Gastroesophageal sphincter (tissue), 4 donors: ENCODE results near the gene HELZ2. TPM values are rescaled to one million over a fixed set of nuclear protein-coding genes. Genes with fewer than 3 reads are reported as not detected.

Experiments used
- ATAC-seq: fragments of 150-250 bp; one replicate; pipeline ENCODE4 v1.9.1; 2016; ENCODE audit warnings: mild to moderate bottlenecking, moderate library complexity
- H3K27ac ChIP-seq, 4 donors: fragments of 200-600 bp; sonication (generic) in 3 of 4; 1 replicate in 3 of 4; 2 replicates in 1 of 4; pipeline ENCODE4 v1.5.1; 2016 to 2019
- H3K27me3 ChIP-seq: fragments of 200-600 bp; sonication (generic); one replicate; pipeline ENCODE4 v1.5.1; 2019
- H3K36me3 ChIP-seq, 2 donors: fragments of 200-600 bp; sonication (generic); one replicate each; pipeline ENCODE4 v1.5.1; 2019; ENCODE audit warnings: control low read depth in 1 of 2
- H3K4me1 ChIP-seq, 3 donors: fragments of 200-600 bp; sonication (generic); 1 replicate in 2 of 3; 2 replicates in 1 of 3; pipeline ENCODE4 v1.5.1; 2016 to 2019; ENCODE audit warnings: control low read depth in 2 of 3
- H3K4me3 ChIP-seq, 2 donors: fragments of 200-600 bp; sonication (generic); one replicate each; pipeline ENCODE4 v1.5.1; 2019; ENCODE audit warnings: mild to moderate bottlenecking in 1 of 2, moderate library complexity in 1 of 2
- H3K9me3 ChIP-seq, 3 donors: fragments of 200-600 bp; sonication (generic); one replicate each; pipeline ENCODE4 v1.5.1; 2017 to 2019; ENCODE audit warnings: control low read depth in 2 of 3
- CTCF ChIP-seq, 4 experiments: fragments of 200-600 bp in 2 of 4; fragments of 450-650 bp in 2 of 4; sonication (generic) in 1 of 4; IDR thresholded peaks; one replicate each; pipeline ENCODE4 v1.5.1; 2017 to 2019; ENCODE audit warnings: antibody characterized with exemption in 4 of 4, mild to moderate bottlenecking in 2 of 4, moderate library complexity in 2 of 4
- EP300 ChIP-seq: sonication (generic); formaldehyde crosslinking; IDR thresholded peaks from one replicate; pipeline ENCODE4 v1.6.1; 2017; ENCODE audit warnings: antibody characterized with exemption, mild to moderate bottlenecking
- POLR2A ChIP-seq, 2 donors: fragments of 450-650 bp; IDR thresholded peaks; one replicate each; pipeline ENCODE4 v1.6.1; 2017; ENCODE audit warnings: antibody characterized with exemption in 2 of 2, mild to moderate bottlenecking in 2 of 2, moderate library complexity in 1 of 2
- POLR2AphosphoS5 ChIP-seq: sonication (generic); formaldehyde crosslinking; IDR thresholded peaks from one replicate; pipeline ENCODE4 v1.6.1; 2017; ENCODE audit warnings: antibody characterized with exemption
- WGBS, 2 donors: methylation state at CpG; one replicate each; pipeline ENCODE4 v1.1.5; 2018; ENCODE audit warnings: low coverage in 1 of 2; 5-methylcytosine and 5-hydroxymethylcytosine counted together
- total RNA-seq, 4 donors: library from RNA; depleted of rRNA; stranded (reverse); fragments of >200 nt; gene quantifications; one replicate each; pipeline ENCODE4 v1.1.0, GENCODE V29; 2016

Gene HELZ2
- total RNA-seq, 4 donors from 2014 or later: 14.2 to 22.2 (median 20.2) TPM

- no peak for TF ChIP-seq CTCF (IDR thresholded peaks at IDR 0.05)
- no peak for TF ChIP-seq EP300
- TF ChIP-seq POLR2A (IDR thresholded peaks at IDR 0.05): no peak
- TF ChIP-seq POLR2AphosphoS5: no peak
Measured at GRCh38 chr20:63582382-63583063, 8.5 kb upstream of the HELZ2 start.

GRCh38 chr20:63580796-63581461, 6.9 kb upstream of the HELZ2 start:
- WGBS, 2 donors: 30% methylated on average over 2 to 4 of the region's 12 CpGs
- ATAC-seq: no peak
- no peak overlapping the region for H3K4me3 ChIP-seq
- peaks cover 0 to 8% (median 0%) of the 10 kb centered on the region in 3 donors for H3K4me1 ChIP-seq
- no peak for TF ChIP-seq POLR2AphosphoS5
- TF ChIP-seq EP300: no peak
- no peak for TF ChIP-seq POLR2A (IDR thresholded peaks at IDR 0.05)
- TF ChIP-seq CTCF (IDR thresholded peaks at IDR 0.05): no peak
- peaks cover 21% of the 10 kb centered on the region for H3K27me3 ChIP-seq
- H3K9me3 ChIP-seq: no peaks in the 10 kb centered on the region
- H3K36me3 ChIP-seq: no peaks in the 10 kb centered on the region
- no peak overlapping the region for H3K27ac ChIP-seq

More at GRCh38 chr20:63582382-63583063, 8.5 kb upstream of the HELZ2 start:
- no peak overlapping the region for H3K27ac ChIP-seq
- ATAC-seq: no peak
- peaks cover 0 to 10% of the 10 kb centered on the region in 2 donors for H3K36me3 ChIP-seq
- peaks cover 0 to 8% (median 0%) of the 10 kb centered on the region in 3 donors for H3K4me1 ChIP-seq
- no peaks in the 10 kb centered on the region for H3K9me3 ChIP-seq
- WGBS, 2 donors: 81 to 85% methylated on average over 5 of the region's 23 CpGs
- H3K27me3 ChIP-seq: peaks cover 17% of the 10 kb centered on the region
- H3K4me3 ChIP-seq: no peak overlapping the region

- TF ChIP-seq CTCF (IDR thresholded peaks at IDR 0.05): no peak
- TF ChIP-seq POLR2A (IDR thresholded peaks at IDR 0.05): no peak
- TF ChIP-seq POLR2AphosphoS5: no peak
- no peak for TF ChIP-seq EP300
- WGBS, 2 donors: 55% methylated on average over 4 of the region's 19 CpGs; no CpG with 5 or more reads in 1 of the 2 donors
- ATAC-seq: no peak
- H3K4me1 ChIP-seq: peaks cover 0 to 23% (median 0%) of the 10 kb centered on the region in 3 donors
- H3K27me3 ChIP-seq: peaks cover 21% of the 10 kb centered on the region
- H3K36me3 ChIP-seq: no peaks in the 10 kb centered on the region
- H3K27ac ChIP-seq: no peak overlapping the region
- H3K4me3 ChIP-seq: no peak overlapping the region
- no peaks in the 10 kb centered on the region for H3K9me3 ChIP-seq
Measured at GRCh38 chr20:63579017-63579694, 5.1 kb upstream of the HELZ2 start.

- Histone ChIP-seq H3K27me3 (peaks cover 21% of the 10 kb centered on the region), H3K27ac (no peak overlapping the region), H3K9me3 (no peaks in the 10 kb centered on the region), H3K36me3 (no peaks in the 10 kb centered on the region), H3K4me3 (no peak overlapping the region), H3K4me1 (peaks cover 0 to 26% (median 0%) of the 10 kb centered on the region in 3 donors)
- WGBS, 2 donors: 73 to 77% methylated on average over 17 of the region's 26 CpGs
- TF ChIP-seq POLR2AphosphoS5 (no peak), POLR2A (IDR thresholded peaks at IDR 0.05) (no peak), EP300 (no peak), CTCF (IDR thresholded peaks at IDR 0.05) (no peak)
- no peak for ATAC-seq
Measured at GRCh38 chr20:63578224-63579016, 4.4 kb upstream of the HELZ2 start.
